Stomach (tissue), 19 donors: ENCODE data around the gene IARS2. TPM values are rescaled to one million over a fixed set of nuclear protein-coding genes. Genes with fewer than 3 reads are reported as not detected.

Source experiments
- DNase-seq, 2 donors: peaks; one replicate each; pipeline versions ENCODE4 v3.0.0 to v3.0.0-alpha.2; 2013 to 2019
- H3K27ac ChIP-seq, 5 donors: fragments of 200-600 bp in 4 of 5; sonication (generic) in 4 of 5; one replicate each; pipeline ENCODE4 v1.5.1; 2013 to 2019; ENCODE audit warnings: mild to moderate bottlenecking in 1 of 5, moderate library complexity in 1 of 5
- H3K27me3 ChIP-seq, 3 donors: fragments of 200-600 bp; sonication (generic); one replicate each; pipeline ENCODE4 v1.5.1; 2017 to 2019; ENCODE audit warnings: mixed run types in 1 of 3
- H3K36me3 ChIP-seq, 4 donors: fragments of 200-600 bp; sonication (generic); 1 replicate in 3 of 4; 2 replicates in 1 of 4; pipeline ENCODE4 v1.5.1; 2016 to 2019
- H3K4me1 ChIP-seq, 4 donors: fragments of 200-600 bp; sonication (generic); one replicate each; pipeline ENCODE4 v1.5.1; 2016 to 2019
- H3K4me3 ChIP-seq, 4 donors: fragments of 200-600 bp; sonication (generic) in 3 of 4; one replicate each; pipeline ENCODE4 v1.5.1; 2016 to 2019; ENCODE audit warnings: mild to moderate bottlenecking in 1 of 4
- H3K9me3 ChIP-seq, 4 donors: fragments of 200-600 bp; sonication (generic); one replicate each; pipeline ENCODE4 v1.5.1; 2016 to 2019
- EP300 ChIP-seq: sonication (generic); formaldehyde crosslinking; IDR thresholded peaks from one replicate; pipeline ENCODE4 v1.6.1; 2017; ENCODE audit warnings: antibody characterized with exemption
- POLR2A ChIP-seq, 4 donors: fragments of 450-650 bp; IDR thresholded peaks; one replicate each; pipeline ENCODE4 v1.6.1; 2016; ENCODE audit warnings: antibody characterized with exemption in 4 of 4, control low read depth in 2 of 4, mild to moderate bottlenecking in 1 of 4, moderate library complexity in 1 of 4
- POLR2AphosphoS5 ChIP-seq, 3 donors: sonication (generic); formaldehyde crosslinking; IDR thresholded peaks; one replicate each; pipeline ENCODE4 v1.6.1; 2016; ENCODE audit warnings: antibody characterized with exemption in 3 of 3
- WGBS, 5 donors: extraction: QIAGEN DNeasy Blood & Tissue Kit in 3 of 5; methylation state at CpG; one replicate each; pipeline versions ENCODE4 v1.1.5 to v1.1.7; 2013 to 2018; 5-methylcytosine and 5-hydroxymethylcytosine counted together
- intact Hi-C: fragments of 100-400 bp; cut with DNase I; formaldehyde crosslinking; loops from one replicate; pipeline ENCODE4 v1.15.1; 2023; ENCODE audit warnings: low total_unique reads
- long read RNA-seq, 10 donors: transcript quantifications; one replicate each; lab custom pipeline, GENCODE V29; 2026
- polyA plus RNA-seq, 3 donors: library from polyadenylated mRNA; stranded (reverse); fragments of 200-250 nt; gene quantifications; one replicate each; pipeline ENCODE4 v1.2.3, GENCODE V29; 2013
- total RNA-seq, 5 donors: library from RNA; depleted of rRNA; stranded (reverse); fragments of >200 nt; gene quantifications; one replicate each; pipeline versions ENCODE4 v1.1.0 to v1.2.3, GENCODE V29; 2014 to 2016
- TF ChIP-seq, protein P1 (sequence below), 7 experiments: fragments of 450-650 bp in 4 of 7; fragments of 200-600 bp in 3 of 7; sonication (generic) in 3 of 7; IDR thresholded peaks; one replicate each; pipeline ENCODE4 v1.5.1; 2016 to 2019; ENCODE audit warnings: antibody characterized with exemption in 7 of 7, control low read depth in 2 of 7, mild to moderate bottlenecking in 1 of 7
- donor health status: healthy with polysubstance abuse.
- donor health status: Bipolar disorder and iron deficiency.
- donor health status: healthy.

IARS2 gene
- total RNA-seq, result 100 to 1,000 TPM in 1 of 5 donors, 10 to 100 TPM in 4; 15.8 to 132 (median 55.8) TPM
- 10 to 100 TPM; 11.0 to 21.6 (median 17.0) TPM for polyA plus RNA-seq
- long read RNA-seq, donor 1, partial matches to known transcripts, result 16 of 18 reads
- long read RNA-seq, donor 1, other reads (novel, unspliced or antisense), result 0 of 18 reads
- long read RNA-seq, donor 2, transcript IARS2-201 (23 exons, 3,560 nt), result major isoform, 6 of 12 reads
- long read RNA-seq, donor 2, partial matches to known transcripts, result 6 of 12 reads
- long read RNA-seq, donor 2, other reads (novel, unspliced or antisense), result 0 of 12 reads
- long read RNA-seq, donor 3, transcript IARS2-201 (23 exons, 3,560 nt), result major isoform, 7 of 23 reads
- long read RNA-seq, donor 3, partial matches to known transcripts, result 15 of 23 reads
- long read RNA-seq, donor 3, other reads (novel, unspliced or antisense), result 0 of 23 reads
- long read RNA-seq, donor 4, result 0 reads
- long read RNA-seq, donor 5, transcript IARS2-201 (23 exons, 3,560 nt), result major isoform, 12 of 23 reads
- long read RNA-seq, donor 5, partial matches to known transcripts, result 11 of 23 reads
- long read RNA-seq, donor 5, other reads (novel, unspliced or antisense), result 0 of 23 reads
- long read RNA-seq, donor 6, result 0 reads
- long read RNA-seq, donor 7, transcript IARS2-201 (23 exons, 3,560 nt), result major isoform, 10 of 18 reads
- long read RNA-seq, donor 7, partial matches to known transcripts, result 8 of 18 reads
- long read RNA-seq, donor 7, other reads (novel, unspliced or antisense), result 0 of 18 reads
- long read RNA-seq, donor 8, transcript IARS2-201 (23 exons, 3,560 nt), result major isoform, 8 of 18 reads
- long read RNA-seq, donor 8, partial matches to known transcripts, result 9 of 18 reads
- long read RNA-seq, donor 8, other reads (novel, unspliced or antisense), result 0 of 18 reads
- long read RNA-seq, donor 9, partial matches to known transcripts, result 0 of 3 reads
- long read RNA-seq, donor 9, other reads (novel, unspliced or antisense), result 0 of 3 reads
- long read RNA-seq, donor 10, partial matches to known transcripts, result 0 of 2 reads
- long read RNA-seq, donor 10, other reads (novel, unspliced or antisense), result 0 of 2 reads

DNA sequence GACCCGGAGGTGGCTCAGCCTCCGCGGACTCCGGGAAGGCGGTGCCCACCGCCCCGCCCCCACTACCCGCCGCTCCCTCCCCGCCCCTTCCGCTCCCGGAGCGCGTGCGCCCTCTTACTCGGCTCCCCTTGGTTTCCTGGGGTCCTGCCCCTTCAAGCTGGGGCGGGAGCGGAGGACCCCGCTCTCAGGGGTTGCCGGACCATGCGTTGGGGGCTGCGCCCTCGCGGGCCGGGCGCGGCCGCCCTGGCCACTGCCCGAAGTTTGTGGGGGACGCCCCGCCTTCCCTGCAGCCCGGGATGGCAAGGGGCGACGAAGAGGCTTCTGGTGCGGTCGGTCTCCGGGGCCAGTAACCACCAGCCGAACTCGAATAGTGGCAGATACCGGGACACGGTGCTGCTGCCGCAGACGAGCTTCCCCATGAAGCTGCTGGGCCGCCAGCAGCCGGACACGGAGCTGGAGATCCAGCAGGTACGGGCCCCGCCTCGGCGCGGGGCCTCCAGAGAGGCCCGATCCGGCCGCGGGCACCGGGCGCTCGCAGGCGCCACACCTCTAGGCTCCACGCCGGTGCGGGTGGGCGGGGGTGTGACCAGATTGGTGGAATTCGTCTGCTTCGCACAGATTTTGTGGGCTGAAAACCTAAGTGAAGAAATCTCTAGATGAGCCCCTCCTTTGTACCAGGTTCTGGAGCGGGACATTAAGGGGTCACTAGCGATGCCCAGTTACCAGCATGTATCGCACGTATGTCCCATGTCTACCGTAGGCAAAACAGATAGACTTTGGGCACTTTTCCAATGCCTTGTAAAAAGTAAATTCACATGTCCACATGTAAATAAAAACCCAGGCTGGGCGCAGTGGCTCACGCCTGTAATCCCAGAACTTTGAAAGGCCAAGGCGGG is at the start of gene IARS2:
IARS2 (plus strand) TSS at position 117 of the 896 bp plus-strand sequence; CDS start at position 202, 85 bp downstream.
- H3K27ac ChIP-seq, result peak within 1 kb of the TSS; percentile 81 to 96 (median 91)
- H3K9me3 ChIP-seq, result no peaks in the 10 kb centered on the region
- H3K36me3 ChIP-seq, result peaks cover 12 to 32% (median 32%) of the 10 kb centered on the region in 4 donors
- peaks cover 10 to 31% (median 22%) of the 10 kb centered on the region in 4 donors for H3K4me1 ChIP-seq
- 0 to 2% (median 1%) methylated on average over 29 to 73 of the region's 73 CpGs for WGBS, 5 donors
- intact Hi-C loops, result no loop called here
- peak within 1 kb of the TSS; percentile 80 to 99 (median 97) for H3K4me3 ChIP-seq
- TF ChIP-seq POLR2AphosphoS5 (IDR thresholded peaks at IDR 0.05) (peak in 1 of 3 donors; percentile 61), POLR2A (IDR thresholded peaks at IDR 0.05) (no peak), EP300 (no peak)
- TF ChIP-seq, protein P1, sequence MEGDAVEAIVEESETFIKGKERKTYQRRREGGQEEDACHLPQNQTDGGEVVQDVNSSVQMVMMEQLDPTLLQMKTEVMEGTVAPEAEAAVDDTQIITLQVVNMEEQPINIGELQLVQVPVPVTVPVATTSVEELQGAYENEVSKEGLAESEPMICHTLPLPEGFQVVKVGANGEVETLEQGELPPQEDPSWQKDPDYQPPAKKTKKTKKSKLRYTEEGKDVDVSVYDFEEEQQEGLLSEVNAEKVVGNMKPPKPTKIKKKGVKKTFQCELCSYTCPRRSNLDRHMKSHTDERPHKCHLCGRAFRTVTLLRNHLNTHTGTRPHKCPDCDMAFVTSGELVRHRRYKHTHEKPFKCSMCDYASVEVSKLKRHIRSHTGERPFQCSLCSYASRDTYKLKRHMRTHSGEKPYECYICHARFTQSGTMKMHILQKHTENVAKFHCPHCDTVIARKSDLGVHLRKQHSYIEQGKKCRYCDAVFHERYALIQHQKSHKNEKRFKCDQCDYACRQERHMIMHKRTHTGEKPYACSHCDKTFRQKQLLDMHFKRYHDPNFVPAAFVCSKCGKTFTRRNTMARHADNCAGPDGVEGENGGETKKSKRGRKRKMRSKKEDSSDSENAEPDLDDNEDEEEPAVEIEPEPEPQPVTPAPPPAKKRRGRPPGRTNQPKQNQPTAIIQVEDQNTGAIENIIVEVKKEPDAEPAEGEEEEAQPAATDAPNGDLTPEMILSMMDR (IDR thresholded peaks at IDR 0.05), result no peak
- no peaks in the 10 kb centered on the region for H3K27me3 ChIP-seq
- DNase-seq, result peak; percentile 92 to 97

DNA sequence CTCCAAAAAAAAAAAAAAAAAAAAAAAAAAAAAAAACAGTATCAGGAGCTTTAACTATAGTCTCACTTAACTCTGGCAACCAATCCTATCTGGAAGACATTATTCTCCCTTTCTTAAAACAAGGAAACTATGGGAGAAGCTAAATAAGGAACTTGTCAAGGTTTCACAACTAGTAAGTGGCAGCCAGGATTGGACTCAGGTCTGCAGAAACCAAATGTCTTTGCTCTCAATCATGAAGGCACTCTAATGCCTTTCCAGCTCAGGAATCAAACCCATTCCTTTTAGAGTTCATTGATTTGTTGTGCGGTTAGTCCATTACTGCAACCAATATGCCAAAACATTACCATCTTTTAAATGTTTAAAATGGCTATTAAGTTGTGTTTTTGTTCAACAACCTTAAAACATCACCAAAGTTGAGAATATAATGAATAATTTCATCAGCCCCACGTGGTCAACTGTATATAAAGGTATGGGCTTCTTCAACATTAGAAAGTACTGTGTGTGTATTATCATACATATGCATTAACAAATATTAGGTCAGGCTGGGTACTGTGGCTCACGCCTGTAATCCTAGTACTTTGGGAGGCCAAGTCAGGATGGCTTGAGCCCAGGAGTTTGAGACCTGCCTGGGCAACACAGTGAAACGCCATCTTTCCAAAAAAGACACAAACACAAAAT is 49.1 kb upstream of the IARS2 start:
- intact Hi-C loops, result loop anchor here (5.0 kb wide), 1 partner anchor 42 kb away; the partner anchor contains the start of gene BPNT1
- Histone ChIP-seq H3K36me3 (peaks cover 1 to 26% (median 21%) of the 10 kb centered on the region in 4 donors), H3K27me3 (no peaks in the 10 kb centered on the region), H3K27ac (peak overlapping the region in 4 of 5 donors; percentile 86 to 93 (median 89)), H3K4me1 (peaks cover 0 to 38% (median 26%) of the 10 kb centered on the region in 4 donors), H3K4me3 (peak overlapping the region; percentile 79 to 90 (median 88)), H3K9me3 (no peaks in the 10 kb centered on the region)
- WGBS, 5 donors, result 45 to 58% (median 49%) methylated on average over 4 of the region's 4 CpGs
- peak in 1 of 2 donors; percentile 10 for DNase-seq
- TF ChIP-seq, protein P1 (IDR thresholded peaks at IDR 0.05), result no peak
- TF ChIP-seq POLR2AphosphoS5 (IDR thresholded peaks at IDR 0.05) (no peak), POLR2A (IDR thresholded peaks at IDR 0.05) (no peak), EP300 (no peak)

DNA sequence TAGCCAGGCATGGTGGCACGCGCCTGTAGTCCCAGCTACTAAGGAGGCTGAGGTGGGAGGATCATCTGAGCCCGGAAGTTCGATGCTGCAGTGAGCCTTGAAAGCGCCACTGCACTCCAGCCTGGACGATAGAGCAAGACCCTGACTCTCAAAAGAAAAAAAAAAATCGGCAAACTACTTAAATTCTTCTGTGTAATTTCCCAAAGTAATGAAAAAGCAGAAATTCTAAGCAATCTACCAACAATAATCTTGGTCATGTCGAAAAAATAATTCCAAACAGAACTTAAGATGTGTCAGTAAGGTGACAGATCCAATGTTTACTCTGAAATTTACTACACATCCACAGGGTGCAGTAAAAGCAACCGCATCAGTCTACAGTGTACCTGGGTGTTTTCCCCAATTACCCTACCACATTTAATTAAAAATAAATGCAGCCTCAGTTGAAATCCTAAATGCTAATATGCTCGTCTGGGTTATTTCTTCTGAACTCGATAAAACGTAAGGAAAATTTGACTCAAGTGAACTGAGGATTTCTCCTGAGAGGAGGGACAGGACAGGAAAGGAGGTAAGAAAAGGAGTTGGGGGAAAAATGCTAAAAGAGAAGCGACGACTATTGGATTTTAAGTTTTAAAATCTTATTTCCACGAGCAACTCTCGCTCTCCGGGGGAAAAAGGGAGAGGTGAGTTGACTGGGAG is 48.4 kb upstream of the IARS2 start:
- Histone ChIP-seq H3K9me3 (no peaks in the 10 kb centered on the region), H3K36me3 (peaks cover 0 to 19% (median 15%) of the 10 kb centered on the region in 4 donors), H3K4me3 (peak overlapping the region; percentile 79 to 90 (median 88)), H3K27me3 (no peaks in the 10 kb centered on the region), H3K4me1 (peaks cover 0 to 38% (median 26%) of the 10 kb centered on the region in 4 donors), H3K27ac (peak overlapping the region; percentile 86 to 93 (median 89))
- WGBS, 5 donors, result 19 to 28% (median 23%) methylated on average over 17 of the region's 17 CpGs
- peak in 1 of 2 donors; percentile 23 for DNase-seq
- TF ChIP-seq POLR2A (IDR thresholded peaks at IDR 0.05), result no peak
- TF ChIP-seq, protein P1 (IDR thresholded peaks at IDR 0.05), result no peak
- TF ChIP-seq POLR2AphosphoS5 (IDR thresholded peaks at IDR 0.05), result no peak
- TF ChIP-seq EP300, result no peak
- intact Hi-C loops, result loop anchor here (5.0 kb wide), 1 partner anchor 42 kb away; the partner anchor contains the start of gene BPNT1
